Suppressor macrophage (primary cell): ENCODE measurements around the gene PORCN.

Experiments
- DNase-seq, 4 experiments: peaks; one replicate each; pipeline ENCODE4 v3.0.0-alpha.2; 2020 to 2022

The PORCN gene

GRCh38 chrX:48476919-48477318, 31.9 kb upstream of the PORCN start:
- no peak for DNase-seq

GRCh38 chrX:48477960-48478755, 30.6 kb upstream of the PORCN start:
- DNase-seq = no peak

- no peak for DNase-seq
These were observed 30.0 kb upstream of the PORCN start for GRCh38 chrX:48478806-48479205.

- no peak for DNase-seq
These were observed 28.6 kb upstream of the PORCN start for GRCh38 chrX:48480142-48480541.

GRCh38 chrX:48480583-48480982, 28.2 kb upstream of the PORCN start:
- DNase-seq = no peak

GRCh38 chrX:48482526-48482925, 26.3 kb upstream of the PORCN start:
- no peak for DNase-seq

- peak; percentile 48 to 75 (median 52) for DNase-seq
These were observed 21.4 kb upstream of the PORCN start for GRCh38 chrX:48487362-48487798.

- no peak for DNase-seq
These were observed 20.8 kb upstream of the PORCN start for GRCh38 chrX:48488034-48488433.

GRCh38 chrX:48489296-48489695, 19.5 kb upstream of the PORCN start:
- DNase-seq = no peak

GRCh38 chrX:48489892-48490291, 18.9 kb upstream of the PORCN start:
- DNase-seq = no peak

GRCh38 chrX:48490661-48491060, 18.1 kb upstream of the PORCN start:
- no peak for DNase-seq

- DNase-seq = no peak
These were observed 17.0 kb upstream of the PORCN start for GRCh38 chrX:48491809-48492208.

GRCh38 chrX:48492293-48492910, 16.4 kb upstream of the PORCN start:
- DNase-seq = peak; percentile 67 to 81 (median 78)

GRCh38 chrX:48493890-48494364, 14.9 kb upstream of the PORCN start:
- peak; percentile 24 to 48 (median 38) for DNase-seq

GRCh38 chrX:48496660-48497059, 12.1 kb upstream of the PORCN start:
- no peak for DNase-seq

GRCh38 chrX:48497871-48498270, 10.9 kb upstream of the PORCN start:
- no peak for DNase-seq

GRCh38 chrX:48498374-48498809, 10.4 kb upstream of the PORCN start:
- peak; percentile 31 to 57 (median 48) for DNase-seq

- no peak for DNase-seq
These were observed 4.5 kb upstream of the PORCN start for GRCh38 chrX:48504261-48504660.

- DNase-seq = no peak
These were observed 3.3 kb upstream of the PORCN start for GRCh38 chrX:48505481-48505880.

- no peak for DNase-seq
These were observed 1.5 kb upstream of the PORCN start for GRCh38 chrX:48507246-48507645.

GRCh38 chrX:48509245-48509590, 426 bp downstream of the PORCN start:
- no peak for DNase-seq

GRCh38 chrX:48509619-48510018, 827 bp downstream of the PORCN start:
- no peak for DNase-seq

- DNase-seq = peak in 3 of 4 experiments; percentile 19 to 46 (median 33)
These were observed 2.8 kb downstream of the PORCN start for GRCh38 chrX:48511560-48511959.

- no peak for DNase-seq
These were observed 3.7 kb downstream of the PORCN start for GRCh38 chrX:48512371-48512935.
